ENCODE results near the gene FANCB.

Gene FANCB
- 0.81 to 10.7 (median 4.9) reads per million in 17 experiments for total RNA-seq

DNA sequence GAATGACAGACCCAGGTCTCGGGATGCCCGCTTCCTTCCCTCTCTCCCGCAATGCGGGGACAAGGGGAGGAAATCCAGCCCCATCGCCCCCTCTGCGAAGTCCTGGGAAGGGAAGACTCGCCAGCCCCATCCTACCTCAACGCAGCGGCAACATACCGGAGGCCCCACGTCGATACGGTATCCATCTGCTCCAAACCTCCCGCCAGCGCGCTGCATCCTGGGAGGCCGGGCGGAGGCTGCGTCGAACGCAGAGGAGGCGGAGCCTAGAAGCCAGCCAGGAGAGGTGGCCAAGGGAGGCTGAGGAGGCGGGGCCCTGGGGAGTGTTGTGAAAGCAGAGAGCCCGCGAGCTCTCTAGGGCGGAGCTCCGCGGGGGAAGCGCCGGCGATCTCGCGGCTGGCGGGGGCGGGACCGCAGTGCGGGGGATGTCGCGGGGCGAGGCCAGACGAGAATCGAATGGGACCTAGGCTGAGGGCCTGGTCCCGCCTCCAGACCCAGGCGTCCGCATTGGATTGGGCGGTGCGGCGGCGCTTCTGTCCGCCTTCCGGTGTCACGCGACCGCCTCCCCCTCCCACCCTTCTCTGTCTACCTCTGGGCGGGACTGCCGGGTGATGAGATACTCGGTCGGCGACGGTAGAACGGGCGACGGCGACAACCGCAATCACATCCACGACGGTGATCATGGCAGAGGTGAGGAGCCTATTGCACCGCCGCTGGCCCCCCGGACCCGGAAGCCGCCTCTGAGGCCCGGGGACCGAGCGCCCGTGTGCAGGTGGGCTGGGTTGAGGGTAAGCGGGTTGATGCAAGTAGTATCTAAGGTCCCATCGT lies at the start of gene FANCB, which contains the start of gene MOSPD2:
TSS of gene FANCB (minus strand) at position 219 of the 825 bp plus-strand sequence. CDS start 7,559 bp downstream, outside the sequence.
TSS of gene MOSPD2 (plus strand) at position 571 of the 825 bp plus-strand sequence. CDS start at position 679, 108 bp downstream.
- DNase-seq, result peak; percentile 93 to 96 (median 96)

DNA sequence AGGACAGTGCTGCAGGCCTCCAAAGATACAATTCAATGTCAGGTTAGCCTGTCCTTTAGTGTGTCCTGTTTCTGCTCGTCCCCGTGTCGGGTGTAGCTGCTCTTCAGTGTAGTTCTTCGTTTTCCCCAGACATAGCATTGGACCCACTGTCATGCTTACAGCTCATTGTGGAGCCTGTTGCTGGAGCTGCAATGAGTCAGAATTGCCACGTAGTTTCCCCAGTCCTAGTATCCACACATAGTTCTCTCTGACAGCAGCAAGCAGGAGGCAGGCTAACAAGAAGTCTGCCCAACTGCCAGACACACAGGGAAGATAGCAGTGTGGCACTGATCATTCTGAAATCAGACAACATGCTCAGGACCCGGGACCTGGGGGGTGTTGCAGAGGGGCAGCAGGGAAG lies 49.6 kb upstream of the FANCB start:
- DNase-seq, result no peak

DNA sequence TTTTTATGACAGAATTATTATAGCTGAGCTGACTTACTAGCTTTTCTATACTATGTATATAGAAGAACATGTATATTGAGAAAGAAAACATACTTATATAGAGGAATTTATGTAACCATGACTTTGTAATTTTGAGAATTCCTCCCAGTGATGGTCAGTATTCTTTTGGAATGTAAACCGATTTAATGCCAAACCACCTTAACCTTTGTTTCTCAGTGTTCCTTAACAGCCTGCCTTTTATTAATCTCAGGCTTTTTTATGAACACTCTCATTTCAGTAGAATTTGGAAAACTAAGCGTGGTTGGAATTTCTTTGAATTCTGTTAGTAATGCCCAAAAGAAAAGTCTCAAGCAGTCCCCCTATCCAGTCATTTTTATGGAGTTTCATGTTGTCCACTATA lies 47.3 kb upstream of the FANCB start:
- no peak for DNase-seq

- DNase-seq, result no peak
Observed at GRCh38 chrX:14919407-14919806, 46.5 kb upstream of the FANCB start.

GRCh38 chrX:14916017-14916674 lies 43.3 kb upstream of the FANCB start:
- no peak for DNase-seq

DNA sequence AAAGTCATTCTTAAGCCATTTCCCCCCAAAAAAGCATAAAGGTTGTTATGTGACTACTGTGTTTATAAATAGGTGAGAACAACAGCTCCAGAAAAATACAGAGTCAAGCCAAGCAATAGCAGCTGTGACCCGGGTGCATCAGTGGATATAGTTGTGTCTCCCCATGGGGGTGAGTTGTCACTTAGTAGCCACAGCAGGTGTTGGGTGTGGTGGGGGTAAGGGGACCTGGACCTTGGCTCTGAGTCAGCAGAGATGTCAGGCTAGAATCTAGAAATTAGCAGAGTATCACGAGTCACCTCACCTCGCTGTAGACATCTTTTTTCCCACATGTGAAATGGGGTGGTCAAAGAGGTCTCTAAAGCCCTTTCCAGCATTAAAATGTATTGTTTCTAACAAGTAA lies 42.7 kb upstream of the FANCB start:
- DNase-seq, result no peak

GRCh38 chrX:14913241-14913640 lies 40.4 kb upstream of the FANCB start:
- no peak for DNase-seq

DNA sequence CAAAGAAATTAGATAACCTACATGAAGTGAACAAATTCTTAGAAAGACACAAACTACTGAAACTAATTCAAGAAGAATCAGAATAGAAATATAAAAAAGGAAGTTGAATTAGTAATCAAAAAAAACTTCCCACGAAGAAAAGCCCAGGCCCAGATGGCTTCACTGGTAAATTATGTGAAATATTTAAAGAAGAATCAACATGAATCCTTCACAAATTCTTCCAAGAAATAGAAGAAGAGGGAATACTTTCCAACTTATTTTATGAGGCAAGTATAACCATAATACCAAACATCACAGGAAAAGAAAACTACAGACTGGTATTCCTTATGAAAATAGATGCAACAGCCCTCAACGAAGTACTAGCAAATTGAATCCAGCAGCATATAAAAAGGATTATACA lies 31.0 kb upstream of the FANCB start:
- DNase-seq, result no peak

- no peak for DNase-seq
Observed at GRCh38 chrX:14902537-14902936, 29.7 kb upstream of the FANCB start.

DNA sequence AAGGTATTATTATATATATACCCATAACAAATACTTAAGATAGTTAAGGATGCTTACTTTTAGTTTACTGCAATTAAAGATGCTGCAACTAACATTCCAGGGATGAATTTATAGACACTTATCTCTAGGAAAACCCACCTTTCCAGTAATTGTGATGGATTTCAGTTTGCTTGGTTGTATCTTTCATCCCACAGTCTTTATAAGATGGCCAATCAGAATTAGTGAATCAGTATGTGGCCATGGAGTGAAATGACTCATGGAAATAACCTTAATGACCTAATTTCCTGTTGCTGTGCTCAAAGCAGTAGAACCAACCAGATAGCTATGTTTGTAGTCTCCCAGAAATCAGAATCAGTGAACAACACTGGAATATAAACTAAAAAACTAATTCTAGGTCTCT lies 26.7 kb upstream of the FANCB start:
- DNase-seq, result peak in 3 of 4 experiments; percentile 5 to 45 (median 34)

DNA sequence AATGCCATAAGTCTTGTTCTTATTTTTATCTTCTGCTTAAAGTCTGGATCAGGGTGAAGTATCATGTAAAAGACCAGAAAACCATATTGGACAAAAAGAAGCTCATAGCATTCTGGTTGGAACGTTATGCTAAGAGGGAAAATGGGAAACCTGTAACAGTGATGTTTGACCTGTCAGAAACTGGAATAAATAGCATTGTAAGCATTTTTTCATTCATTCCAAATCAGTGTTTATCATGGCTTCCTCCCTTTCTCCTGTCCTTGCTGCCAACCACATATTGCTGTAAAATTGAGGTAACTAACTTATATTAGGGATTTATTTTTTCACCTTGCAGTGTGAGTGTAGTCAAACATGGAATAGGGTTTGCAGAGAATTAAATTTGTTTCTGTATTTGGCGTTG lies 24.2 kb upstream of the FANCB start:
- DNase-seq, result no peak

- no peak for DNase-seq
Observed at GRCh38 chrX:14896273-14896672, 23.4 kb upstream of the FANCB start.

GRCh38 chrX:14886252-14886651 lies 13.4 kb upstream of the FANCB start:
- DNase-seq, result no peak

DNA sequence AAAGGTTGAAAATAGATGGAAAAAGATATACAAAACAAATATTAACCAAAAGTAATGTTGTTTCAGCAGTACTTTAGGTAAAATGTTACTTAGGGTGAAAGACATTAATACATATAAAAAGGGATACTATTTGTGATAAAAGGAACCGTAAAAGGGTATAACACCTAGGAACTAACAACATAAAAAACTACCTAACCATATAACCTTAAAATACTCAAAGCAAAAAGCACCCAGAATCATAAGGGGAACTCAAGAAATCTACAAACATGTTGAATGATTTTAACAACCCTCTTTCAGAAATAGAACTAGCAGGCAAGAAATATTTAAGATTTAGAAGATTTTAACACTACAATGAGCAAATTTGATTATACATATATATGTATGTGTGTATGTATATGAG lies 11.8 kb upstream of the FANCB start:
- no peak for DNase-seq

DNA sequence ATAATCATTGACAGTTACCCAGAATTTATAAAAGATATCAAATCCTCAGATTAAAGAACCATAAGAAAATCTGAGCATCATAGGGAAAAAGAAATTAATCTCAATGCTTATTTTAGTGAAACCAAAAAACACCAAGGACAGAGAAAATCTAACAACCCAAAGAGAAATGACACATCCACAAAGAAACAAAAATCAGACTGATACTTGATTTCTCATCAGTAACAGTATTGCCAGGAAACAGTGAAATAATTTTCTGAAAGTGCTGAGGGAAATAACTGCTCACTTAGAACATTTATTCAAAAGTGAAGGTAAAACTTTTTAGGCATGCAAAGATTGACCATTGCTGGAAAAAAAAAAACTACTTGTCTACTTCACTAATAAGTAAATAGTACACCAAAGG lies 11.0 kb upstream of the FANCB start:
- DNase-seq, result no peak

DNA sequence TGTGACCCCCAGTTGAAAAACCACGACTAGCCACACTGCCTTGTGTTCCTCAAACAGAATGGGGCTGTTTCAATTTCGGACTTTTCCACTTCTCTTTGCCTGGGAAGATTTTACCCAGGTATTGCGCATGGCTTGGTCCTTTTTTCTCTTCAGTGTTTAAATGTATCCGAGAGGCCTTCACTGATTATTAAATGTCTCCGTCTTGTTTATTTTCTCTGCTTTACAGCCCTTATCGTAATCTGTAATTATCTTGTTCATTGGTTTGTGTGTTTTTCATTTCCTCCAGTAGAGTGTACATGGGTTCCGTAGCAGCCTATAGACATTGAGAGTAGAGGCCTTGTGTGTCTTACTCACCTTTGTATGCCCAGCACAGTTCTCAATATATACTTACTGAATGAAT lies 2.8 kb upstream of the FANCB start:
- DNase-seq, result peak in 2 of 4 experiments; percentile 15 to 21

GRCh38 chrX:14873676-14874049 lies 794 bp upstream of the FANCB start:
- DNase-seq, result no peak

GRCh38 chrX:14872355-14872754 lies 514 bp downstream of the FANCB start:
- no peak for DNase-seq

- DNase-seq, result no peak
Observed at GRCh38 chrX:14871767-14872166, 1.1 kb downstream of the FANCB start.

DNA sequence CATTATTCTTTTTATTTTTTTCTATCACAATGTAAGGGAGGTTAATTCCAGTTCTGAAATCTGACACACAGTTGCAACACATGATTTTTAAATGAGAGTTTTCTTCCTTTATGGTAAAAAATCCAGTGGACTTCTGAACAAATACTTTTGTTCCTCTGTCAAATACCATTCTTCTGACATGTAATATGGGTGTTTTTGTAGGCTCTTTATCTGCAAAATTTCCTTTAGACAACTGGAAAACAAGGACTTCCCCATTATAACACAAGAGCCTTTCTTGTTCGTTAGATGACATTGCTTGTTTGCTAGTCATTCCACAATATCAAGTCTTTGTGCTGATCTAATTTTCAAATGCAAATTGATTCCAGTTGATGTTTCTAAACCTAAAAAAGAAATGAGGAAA lies 7.7 kb downstream of the FANCB start:
- DNase-seq, result no peak

DNA sequence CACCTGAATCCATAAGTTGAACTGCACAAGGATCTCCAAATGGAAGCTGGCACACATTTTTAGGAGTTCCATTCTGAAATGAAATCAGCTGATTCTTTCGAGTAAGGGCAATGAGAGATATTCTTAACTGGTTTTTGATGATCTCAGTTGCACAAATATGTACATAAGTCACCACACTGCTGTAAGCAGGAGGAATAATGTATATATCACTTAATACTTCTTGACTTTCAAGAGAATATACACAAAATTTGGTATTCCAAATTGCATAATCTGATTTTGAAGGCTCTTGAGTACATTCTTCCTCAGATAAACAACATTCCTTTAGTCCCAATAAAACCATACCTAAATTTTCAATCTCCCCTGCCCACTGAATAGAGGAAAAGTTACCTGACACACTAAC lies 8.2 kb downstream of the FANCB start:
- no peak for DNase-seq

GRCh38 chrX:14851526-14851925 lies 21.3 kb downstream of the FANCB start:
- no peak for DNase-seq

GRCh38 chrX:14843666-14844065 lies 29.2 kb downstream of the FANCB start:
- peak; percentile 8 to 65 (median 36) for DNase-seq

DNA sequence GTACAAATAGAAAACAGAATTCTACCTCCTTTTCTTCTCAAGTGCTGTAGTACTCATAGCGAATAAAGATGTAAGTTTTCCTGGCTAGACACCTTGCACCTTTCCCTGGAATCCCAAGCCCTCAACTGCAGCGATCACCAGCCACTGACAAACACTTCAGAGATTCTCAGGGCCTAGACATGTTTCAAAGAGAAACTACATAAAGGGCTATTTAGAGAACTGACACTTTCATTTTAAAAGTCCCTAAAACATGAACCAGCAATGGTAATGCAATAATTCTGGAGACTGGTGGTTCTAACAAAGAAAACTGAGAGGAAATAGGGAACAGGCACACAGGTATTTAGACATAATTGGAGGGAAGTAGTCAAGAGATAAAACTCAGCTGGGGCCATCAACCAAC lies 35.7 kb downstream of the FANCB start:
- no peak for DNase-seq
